Measurements from ENCODE around the gene CRYL1.

Gene CRYL1

GRCh38 chr13:20360835-20361412 is 164.7 kb downstream of the CRYL1 start:
- no peak overlapping the region for H3K9ac ChIP-seq (ENCODE audit: low read length)
- no peaks in the 10 kb centered on the region for H3K9me2 ChIP-seq (replicated peaks; ENCODE audit: insufficient read depth, low read length)
- H3K4me2 ChIP-seq (ENCODE audit: low read depth, low read length) = no peak overlapping the region
- TF ChIP-seq CTCF (IDR thresholded peaks at IDR 0.05; ENCODE audit: low read length) (no peak), EZH2 (optimal IDR thresholded peaks at IDR 0.05; ENCODE audit: low read depth, low read length) (no peak), EZH2phosphoT487 (IDR thresholded peaks at IDR 0.05; ENCODE audit: low read length) (no peak)
- H3K4me1 ChIP-seq (ENCODE audit: low read length) = no peaks in the 10 kb centered on the region
- H3K9me3 ChIP-seq (replicated peaks; ENCODE audit: insufficient read depth, low read length) = no peaks in the 10 kb centered on the region
- no peaks in the 10 kb centered on the region for H3K36me3 ChIP-seq (replicated peaks; ENCODE audit: insufficient read depth, low read length)
- no peaks in the 10 kb centered on the region for H3K79me2 ChIP-seq (ENCODE audit: low read length)
- no peak for DNase-seq
- no peaks in the 10 kb centered on the region for H3K27me3 ChIP-seq (replicated peaks; ENCODE audit: insufficient read depth, low read length)
- no peak overlapping the region for H3K4me3 ChIP-seq (ENCODE audit: low read length)
- H4K20me1 ChIP-seq (ENCODE audit: insufficient read depth, low read length) = no peaks in the 10 kb centered on the region
- H2AFZ ChIP-seq (ENCODE audit: low read length) = no peak overlapping the region
- no peaks in the 10 kb centered on the region for H3F3A ChIP-seq (ENCODE audit: insufficient read depth, low read length)
- H3K27ac ChIP-seq (ENCODE audit: low read length) = no peak overlapping the region

GRCh38 chr13:20360041-20360491 is 165.6 kb downstream of the CRYL1 start:
- Histone ChIP-seq H3K79me2 (ENCODE audit: low read length) (no peaks in the 10 kb centered on the region), H3K9me2 (replicated peaks; ENCODE audit: insufficient read depth, low read length) (no peaks in the 10 kb centered on the region), H3K4me1 (ENCODE audit: low read length) (no peaks in the 10 kb centered on the region), H3K9ac (ENCODE audit: low read length) (no peak overlapping the region), H3K9me3 (replicated peaks; ENCODE audit: insufficient read depth, low read length) (no peaks in the 10 kb centered on the region), H3F3A (ENCODE audit: insufficient read depth, low read length) (no peaks in the 10 kb centered on the region), H3K27ac (ENCODE audit: low read length) (no peak overlapping the region), H4K20me1 (ENCODE audit: insufficient read depth, low read length) (no peaks in the 10 kb centered on the region), H3K4me2 (ENCODE audit: low read depth, low read length) (no peak overlapping the region), H3K27me3 (replicated peaks; ENCODE audit: insufficient read depth, low read length) (no peaks in the 10 kb centered on the region), H3K36me3 (replicated peaks; ENCODE audit: insufficient read depth, low read length) (no peaks in the 10 kb centered on the region), H3K4me3 (ENCODE audit: low read length) (no peak overlapping the region), H2AFZ (ENCODE audit: low read length) (no peak overlapping the region)
- DNase-seq = no peak
- no peak for TF ChIP-seq CTCF (IDR thresholded peaks at IDR 0.05; ENCODE audit: low read length)
- TF ChIP-seq EZH2phosphoT487 (IDR thresholded peaks at IDR 0.05; ENCODE audit: low read length) = no peak
- TF ChIP-seq EZH2 (optimal IDR thresholded peaks at IDR 0.05; ENCODE audit: low read depth, low read length) = no peak

- Histone ChIP-seq H3K9ac (ENCODE audit: low read length) (no peak overlapping the region), H3K9me2 (replicated peaks; ENCODE audit: insufficient read depth, low read length) (no peaks in the 10 kb centered on the region), H3K9me3 (replicated peaks; ENCODE audit: insufficient read depth, low read length) (no peaks in the 10 kb centered on the region), H3K79me2 (ENCODE audit: low read length) (no peaks in the 10 kb centered on the region), H3F3A (ENCODE audit: insufficient read depth, low read length) (no peaks in the 10 kb centered on the region), H2AFZ (ENCODE audit: low read length) (no peak overlapping the region), H3K4me2 (ENCODE audit: low read depth, low read length) (no peak overlapping the region), H3K4me1 (ENCODE audit: low read length) (no peaks in the 10 kb centered on the region), H4K20me1 (ENCODE audit: insufficient read depth, low read length) (no peaks in the 10 kb centered on the region), H3K27ac (ENCODE audit: low read length) (no peak overlapping the region), H3K36me3 (replicated peaks; ENCODE audit: insufficient read depth, low read length) (no peaks in the 10 kb centered on the region), H3K4me3 (ENCODE audit: low read length) (no peak overlapping the region), H3K27me3 (replicated peaks; ENCODE audit: insufficient read depth, low read length) (no peaks in the 10 kb centered on the region)
- TF ChIP-seq EZH2 (optimal IDR thresholded peaks at IDR 0.05; ENCODE audit: low read depth, low read length) (no peak), CTCF (IDR thresholded peaks at IDR 0.05; ENCODE audit: low read length) (no peak), EZH2phosphoT487 (IDR thresholded peaks at IDR 0.05; ENCODE audit: low read length) (no peak)
- no peak for DNase-seq
Measured at GRCh38 chr13:20359335-20359734, 166.3 kb downstream of the CRYL1 start.

Data from MM.1S (cell line).